A549 (cell line): ENCODE measurements around the gene PRLR. TPM values are rescaled to one million over a fixed set of nuclear protein-coding genes. Genes with fewer than 3 reads are reported as not detected.

Experiments used
- ATAC-seq, 2 experiments: fragments of 200-7000 bp in 1 of 2; fragments of >200 bp in 1 of 2; cut with Nextera tagmentation in 1 of 2; cut with Tn5 transposase in 1 of 2; 3 replicates each; pipeline versions ENCODE4 v1.8.0 to v1.9.1; 2018 to 2020; ENCODE audit warnings: mild to moderate bottlenecking in 1 of 2, moderate library complexity in 1 of 2
- CTCF ChIA-PET: fragments of 300-600 bp; sonication (Branson Sonifier 250); formaldehyde crosslinking; extraction: SDS; loops from one replicate; lab custom pipeline; 2021; ENCODE audit warnings: antibody characterized with exemption, inconsistent platforms; lab: Yijun Ruan, JAX
- POLR2A ChIA-PET: fragments of 350-600 bp; formaldehyde crosslinking; extraction: SDS; loops from one replicate; lab custom pipeline; 2021; ENCODE audit warnings: antibody characterized with exemption, inconsistent platforms; lab: Yijun Ruan, JAX
- DNase-seq, 2 experiments: peaks; one replicate each; pipeline versions ENCODE4 v3.0.0 to v3.0.0-alpha.2; 2011 to 2016; ENCODE audit warnings: low read depth in 1 of 2, low spot score in 1 of 2
- FAIRE-seq: peaks from 2 replicates; lab custom pipeline; 2011; peaks lifted over from hg19 to GRCh38; lab: Jason Lieb, UNC
- H3K27ac ChIP-seq, 2 experiments: fragments of >200 bp; sonication (Bioruptor Twin); formaldehyde crosslinking; 3 replicates each; pipeline ENCODE4 v1.5.1; 2016 to 2017
- H3K4me1 ChIP-seq: fragments of >200 bp; sonication (Bioruptor Twin); formaldehyde crosslinking; 3 replicates; pipeline ENCODE4 v1.6.1; 2016
- H3K4me2 ChIP-seq: fragments of >200 bp; sonication (Bioruptor Twin); formaldehyde crosslinking; 3 replicates; pipeline ENCODE4 v1.6.1; 2016
- H3K4me3 ChIP-seq: fragments of >200 bp; sonication (Bioruptor Twin); formaldehyde crosslinking; 3 replicates; pipeline ENCODE4 v1.5.1; 2016
- H3K9me3 ChIP-seq: fragments of >200 bp; sonication (Bioruptor Twin); formaldehyde crosslinking; 3 replicates; pipeline ENCODE4 v1.6.1; 2016
- BHLHE40 ChIP-seq: IDR thresholded peaks from 2 replicates; pipeline ENCODE4 v1.6.1; 2012; ENCODE audit warnings: low read depth, low read length, inconsistent platforms
- CHD4 ChIP-seq: fragments of 200-600 bp; sonication (generic); IDR thresholded peaks from 2 replicates; pipeline ENCODE4 v1.6.1; 2016; ENCODE audit warnings: antibody characterized with exemption, mild to moderate bottlenecking, borderline replicate concordance
- FOSB ChIP-seq: fragments of 250-450 bp; sonication (Bioruptor Pico); IDR thresholded peaks from 2 replicates; pipeline ENCODE4 v1.5.0; 2020; ENCODE audit warnings: mild to moderate bottlenecking, moderate library complexity
- GATA3 ChIP-seq: IDR thresholded peaks from 2 replicates; pipeline ENCODE4 v1.6.1; 2012; ENCODE audit warnings: borderline replicate concordance
- HDAC2 ChIP-seq: fragments of 200-600 bp; sonication (generic); IDR thresholded peaks from 2 replicates; pipeline ENCODE4 v1.6.1; 2016
- KDM1A ChIP-seq: fragments of 200-600 bp; sonication (generic); IDR thresholded peaks from 2 replicates; pipeline ENCODE4 v1.6.1; 2016; ENCODE audit warnings: low read depth, mild to moderate bottlenecking
- KDM5A ChIP-seq: fragments of 200-600 bp; sonication (generic); IDR thresholded peaks from 2 replicates; pipeline ENCODE4 v1.6.1; 2016; ENCODE audit warnings: antibody characterized with exemption, mild to moderate bottlenecking
- NFE2L2 ChIP-seq: fragments of 150-350 bp; conservative IDR thresholded peaks from 2 replicates; pipeline ENCODE4 v1.6.1; 2014; ENCODE audit warnings: low read length
- NPAS2 ChIP-seq: fragments of 250-450 bp; sonication (Bioruptor Pico); IDR thresholded peaks from 2 replicates; pipeline ENCODE4 v1.8.0; 2022; ENCODE audit warnings: mild to moderate bottlenecking, moderate library complexity, borderline replicate concordance
- RFX5 ChIP-seq: fragments of 450-650 bp; IDR thresholded peaks from 2 replicates; pipeline ENCODE4 v1.7.1; 2014; ENCODE audit warnings: antibody characterized with exemption, mild to moderate bottlenecking, moderate library complexity
- SMC3 ChIP-seq: fragments of >200 bp; sonication (Bioruptor Twin); formaldehyde crosslinking; IDR thresholded peaks from 3 replicates; pipeline ENCODE4 v1.6.1; 2018; ENCODE audit warnings: inconsistent platforms
- SREBF2 ChIP-seq: fragments of 450-650 bp; IDR thresholded peaks from 2 replicates; pipeline ENCODE4 v1.6.1; 2014; ENCODE audit warnings: mild to moderate bottlenecking, moderate library complexity
- ZFP36 ChIP-seq: fragments of 450-650 bp; IDR thresholded peaks from 2 replicates; pipeline ENCODE4 v1.6.1; 2014; ENCODE audit warnings: borderline replicate concordance; ENCODE audit not compliant: partially characterized antibody
- WGBS: methylation state at CpG from one replicate; pipeline ENCODE4 v1.1.6; 2017; ENCODE audit errors: missing lambda C conversion rate; 5-methylcytosine and 5-hydroxymethylcytosine counted together
- polyA plus RNA-seq, 4 experiments: library from polyadenylated mRNA; depleted of rRNA in 3 of 4; stranded (reverse); fragments of >200 nt; fragmentation: RNase III in 1 of 4; extraction: RNeasy Plus Mini Kit Qiagen cat#74134 plus additional on column Dnase treatment in 1 of 4; gene quantifications; 2 replicates in 3 of 4; 3 replicates in 1 of 4; pipeline ENCODE4 v1.2.3, GENCODE V29; 2011 to 2017
- TF ChIP-seq, protein P1 (sequence below): fragments of 200-600 bp; sonication (generic); IDR thresholded peaks from 2 replicates; pipeline ENCODE4 v1.6.1; 2016; ENCODE audit warnings: antibody characterized with exemption, mild to moderate bottlenecking, moderate library complexity
- TF ChIP-seq, protein P2 (sequence below): fragments of 150-350 bp; IDR thresholded peaks from 2 replicates; pipeline ENCODE4 v1.6.1; 2014; ENCODE audit warnings: low read depth, mild to moderate bottlenecking, low read length
- TF ChIP-seq, protein P3 (sequence below): fragments of >200 bp; sonication (Bioruptor Twin); formaldehyde crosslinking; IDR thresholded peaks from 3 replicates; pipeline ENCODE4 v1.6.1; 2016

PRLR gene
- polyA plus RNA-seq, 2 of the 4 experiments (the other 2 are of a cell fraction) = 0.09 TPM; not detected in 1

DNA sequence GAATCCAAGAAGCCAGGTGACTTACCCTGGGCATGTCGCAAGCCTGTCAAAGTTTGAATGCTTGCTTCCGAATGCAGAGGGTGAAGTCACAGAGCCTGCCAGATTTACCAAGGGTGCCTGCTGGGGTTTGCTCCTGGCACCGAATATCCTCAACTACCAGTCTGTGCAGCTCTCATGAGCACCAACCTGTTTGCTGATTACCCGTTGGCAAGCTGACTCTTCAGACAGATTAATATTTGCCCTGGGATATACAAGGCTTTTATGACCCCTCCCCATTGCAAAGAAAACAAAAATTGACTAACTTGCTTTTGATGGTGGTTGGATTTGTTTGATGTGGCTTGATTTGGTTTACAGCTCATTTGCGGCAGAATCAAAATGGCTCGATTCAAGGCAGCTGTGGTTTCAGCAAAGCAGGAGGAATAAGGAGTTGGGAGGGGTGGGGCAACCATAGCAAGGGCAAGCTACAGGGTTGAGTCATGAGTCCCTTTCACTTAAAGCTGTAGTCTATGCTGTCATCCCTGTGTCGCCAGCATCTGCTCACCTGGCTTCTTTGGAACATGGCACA, 100.3 kb downstream of the PRLR start:
- ChIA-PET POLR2A (no interaction called here), CTCF (no interaction called here)
- Histone ChIP-seq H3K4me1 (no peaks in the 10 kb centered on the region), H3K4me3 (no peak overlapping the region), H3K9me3 (no peaks in the 10 kb centered on the region), H3K27ac (no peak overlapping the region), H3K4me2 (no peak overlapping the region)
- 38% methylated on average over 7 of the region's 7 CpGs for WGBS
- ATAC-seq = no peak
- TF ChIP-seq GATA3 = no peak
- no peak for TF ChIP-seq HDAC2
- no peak for TF ChIP-seq ZFP36
- TF ChIP-seq SMC3 = no peak
- no peak for TF ChIP-seq RFX5
- TF ChIP-seq, protein P1, sequence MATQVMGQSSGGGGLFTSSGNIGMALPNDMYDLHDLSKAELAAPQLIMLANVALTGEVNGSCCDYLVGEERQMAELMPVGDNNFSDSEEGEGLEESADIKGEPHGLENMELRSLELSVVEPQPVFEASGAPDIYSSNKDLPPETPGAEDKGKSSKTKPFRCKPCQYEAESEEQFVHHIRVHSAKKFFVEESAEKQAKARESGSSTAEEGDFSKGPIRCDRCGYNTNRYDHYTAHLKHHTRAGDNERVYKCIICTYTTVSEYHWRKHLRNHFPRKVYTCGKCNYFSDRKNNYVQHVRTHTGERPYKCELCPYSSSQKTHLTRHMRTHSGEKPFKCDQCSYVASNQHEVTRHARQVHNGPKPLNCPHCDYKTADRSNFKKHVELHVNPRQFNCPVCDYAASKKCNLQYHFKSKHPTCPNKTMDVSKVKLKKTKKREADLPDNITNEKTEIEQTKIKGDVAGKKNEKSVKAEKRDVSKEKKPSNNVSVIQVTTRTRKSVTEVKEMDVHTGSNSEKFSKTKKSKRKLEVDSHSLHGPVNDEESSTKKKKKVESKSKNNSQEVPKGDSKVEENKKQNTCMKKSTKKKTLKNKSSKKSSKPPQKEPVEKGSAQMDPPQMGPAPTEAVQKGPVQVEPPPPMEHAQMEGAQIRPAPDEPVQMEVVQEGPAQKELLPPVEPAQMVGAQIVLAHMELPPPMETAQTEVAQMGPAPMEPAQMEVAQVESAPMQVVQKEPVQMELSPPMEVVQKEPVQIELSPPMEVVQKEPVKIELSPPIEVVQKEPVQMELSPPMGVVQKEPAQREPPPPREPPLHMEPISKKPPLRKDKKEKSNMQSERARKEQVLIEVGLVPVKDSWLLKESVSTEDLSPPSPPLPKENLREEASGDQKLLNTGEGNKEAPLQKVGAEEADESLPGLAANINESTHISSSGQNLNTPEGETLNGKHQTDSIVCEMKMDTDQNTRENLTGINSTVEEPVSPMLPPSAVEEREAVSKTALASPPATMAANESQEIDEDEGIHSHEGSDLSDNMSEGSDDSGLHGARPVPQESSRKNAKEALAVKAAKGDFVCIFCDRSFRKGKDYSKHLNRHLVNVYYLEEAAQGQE = no peak
- TF ChIP-seq, protein P2, sequence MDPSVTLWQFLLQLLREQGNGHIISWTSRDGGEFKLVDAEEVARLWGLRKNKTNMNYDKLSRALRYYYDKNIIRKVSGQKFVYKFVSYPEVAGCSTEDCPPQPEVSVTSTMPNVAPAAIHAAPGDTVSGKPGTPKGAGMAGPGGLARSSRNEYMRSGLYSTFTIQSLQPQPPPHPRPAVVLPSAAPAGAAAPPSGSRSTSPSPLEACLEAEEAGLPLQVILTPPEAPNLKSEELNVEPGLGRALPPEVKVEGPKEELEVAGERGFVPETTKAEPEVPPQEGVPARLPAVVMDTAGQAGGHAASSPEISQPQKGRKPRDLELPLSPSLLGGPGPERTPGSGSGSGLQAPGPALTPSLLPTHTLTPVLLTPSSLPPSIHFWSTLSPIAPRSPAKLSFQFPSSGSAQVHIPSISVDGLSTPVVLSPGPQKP = no peak
- TF ChIP-seq SREBF2 = no peak
- TF ChIP-seq KDM1A = no peak
- no peak for TF ChIP-seq NPAS2
- no peak for TF ChIP-seq KDM5A
- no peak for TF ChIP-seq BHLHE40
- TF ChIP-seq, protein P3, sequence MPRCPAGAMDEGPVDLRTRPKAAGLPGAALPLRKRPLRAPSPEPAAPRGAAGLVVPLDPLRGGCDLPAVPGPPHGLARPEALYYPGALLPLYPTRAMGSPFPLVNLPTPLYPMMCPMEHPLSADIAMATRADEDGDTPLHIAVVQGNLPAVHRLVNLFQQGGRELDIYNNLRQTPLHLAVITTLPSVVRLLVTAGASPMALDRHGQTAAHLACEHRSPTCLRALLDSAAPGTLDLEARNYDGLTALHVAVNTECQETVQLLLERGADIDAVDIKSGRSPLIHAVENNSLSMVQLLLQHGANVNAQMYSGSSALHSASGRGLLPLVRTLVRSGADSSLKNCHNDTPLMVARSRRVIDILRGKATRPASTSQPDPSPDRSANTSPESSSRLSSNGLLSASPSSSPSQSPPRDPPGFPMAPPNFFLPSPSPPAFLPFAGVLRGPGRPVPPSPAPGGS = no peak
- TF ChIP-seq FOSB (CRISPR knock-in tag) = no peak
- no peak for FAIRE-seq
- DNase-seq = no peak

DNA sequence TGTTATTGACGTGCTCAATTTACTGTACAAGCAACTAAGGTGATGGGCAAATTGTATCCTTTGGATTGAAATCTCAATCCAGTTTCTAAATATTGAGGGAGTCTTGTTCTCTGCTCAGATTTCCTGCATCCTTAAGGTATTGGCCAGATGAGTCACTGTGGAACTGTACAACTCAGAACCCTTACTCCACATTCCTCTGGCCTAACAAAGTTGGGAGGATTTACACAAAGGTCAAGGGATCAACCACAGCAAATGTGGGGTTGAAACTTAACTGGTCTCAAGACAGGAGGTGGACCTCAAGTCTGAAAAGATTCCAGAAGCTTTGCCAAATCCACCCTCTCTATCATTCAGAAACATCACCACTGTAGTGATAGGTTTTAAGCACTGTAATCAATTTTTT, 101.0 kb downstream of the PRLR start:
- POLR2A ChIA-PET = no interaction called here
- CTCF ChIA-PET = interaction anchor here (1.1 kb wide), 1 partner anchor 69 kb away, joined by 6 read pairs; no protein-coding TSS in a partner anchor
- ATAC-seq (no peak), FAIRE-seq (no peak), DNase-seq (no peak)
- no peaks in the 10 kb centered on the region for H3K9me3 ChIP-seq
- no peak for TF ChIP-seq CHD4
- no peak overlapping the region for H3K27ac ChIP-seq
- no peak overlapping the region for H3K4me3 ChIP-seq
- no peaks in the 10 kb centered on the region for H3K4me1 ChIP-seq
- 4% methylated on average over 1 of the region's 1 CpG for WGBS
- H3K4me2 ChIP-seq = no peak overlapping the region

DNA sequence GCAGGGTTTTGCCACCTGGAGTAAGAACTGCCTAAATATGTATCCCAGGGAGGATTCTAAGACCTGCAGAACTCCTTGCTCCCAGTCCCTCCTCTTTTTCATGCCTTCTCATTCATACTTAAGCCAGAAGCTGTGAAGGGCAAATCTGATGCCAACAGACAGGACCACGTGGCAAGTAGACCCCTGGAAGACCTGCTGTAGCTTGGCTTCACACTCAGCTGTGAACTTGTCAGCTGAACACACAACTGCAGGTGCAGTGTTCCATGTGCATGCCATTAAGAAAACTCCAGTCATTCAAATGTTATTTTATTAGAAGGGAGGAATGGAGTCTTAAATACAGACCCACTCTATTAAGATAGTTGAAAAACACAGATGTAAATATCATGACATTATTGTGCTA, 103.3 kb downstream of the PRLR start:
- H3K4me3 ChIP-seq = no peak overlapping the region
- no peaks in the 10 kb centered on the region for H3K4me1 ChIP-seq
- DNase-seq (no peak), FAIRE-seq (no peak), ATAC-seq (no peak)
- H3K9me3 ChIP-seq = no peaks in the 10 kb centered on the region
- WGBS = 0% methylated on average over 1 of the region's 1 CpG
- CTCF ChIA-PET = no interaction called here
- H3K4me2 ChIP-seq = no peak overlapping the region
- TF ChIP-seq NFE2L2 = no peak
- TF ChIP-seq, all 56 proteins: peak for 0
- POLR2A ChIA-PET = no interaction called here
- no peak overlapping the region for H3K27ac ChIP-seq
